HG03045 (cell line): Measurements from ENCODE around the gene MOGAT2.
"Not testable (repeated sequence)": the region's sequence is repeated elsewhere in the genome, so short reads cannot be mapped to it uniquely, and the experiment has no call there.

Experiments
- ATAC-seq: cut with Tn5 transposase; IDR thresholded peaks from one replicate; pipeline ENCODE4 v1.9.1; 2021; ENCODE audit warnings: mild to moderate bottlenecking, moderate library complexity; ENCODE audit not compliant: unreplicated experiment

The MOGAT2 gene

DNA sequence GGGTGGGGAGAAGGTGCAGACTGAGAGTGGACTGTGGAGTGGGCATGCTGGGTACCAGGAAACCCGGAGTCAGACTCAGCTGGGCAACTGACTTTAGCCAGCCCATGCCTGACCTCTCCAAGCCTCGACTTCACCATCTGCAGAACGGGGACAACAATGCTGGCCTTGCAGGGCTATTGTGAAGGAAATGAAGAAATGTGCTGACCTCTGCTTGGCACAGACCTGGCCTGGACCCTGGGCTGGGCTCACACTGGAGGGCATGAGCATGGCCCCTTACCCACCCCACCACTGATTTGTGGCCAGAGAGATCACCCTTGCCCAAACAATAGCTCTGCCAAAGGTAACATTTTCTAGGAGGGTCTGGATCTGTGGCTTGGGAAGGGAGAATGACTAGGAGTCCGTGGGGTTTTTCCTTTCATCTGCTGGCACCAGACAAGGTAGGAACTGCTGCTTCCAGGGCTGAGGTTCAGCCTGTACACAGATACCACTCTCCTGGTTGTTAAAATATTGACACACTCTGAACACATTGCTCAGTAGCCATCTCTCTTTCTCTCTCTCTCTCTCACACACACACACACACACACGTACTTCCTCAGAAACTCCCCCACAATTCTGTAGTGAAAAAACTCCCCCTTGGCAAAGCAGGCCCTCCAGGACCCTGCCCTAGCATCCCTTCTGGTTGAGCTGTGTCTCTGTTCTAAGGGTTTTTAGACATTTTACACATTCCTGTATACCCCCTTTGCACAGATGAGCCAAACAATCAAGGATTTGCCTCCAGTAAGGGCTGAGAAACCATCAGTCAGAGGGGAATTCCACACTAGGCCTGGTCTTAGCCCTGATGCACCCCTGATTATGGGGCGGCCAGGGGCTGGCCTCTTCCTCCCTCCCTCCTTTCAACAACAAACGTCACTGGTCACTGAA lies 1.0 kb downstream of the MOGAT2 start:
- ATAC-seq = no peak

GRCh38 chr11:75719340-75720239 lies 2.0 kb downstream of the MOGAT2 start:
- ATAC-seq = no peak

DNA sequence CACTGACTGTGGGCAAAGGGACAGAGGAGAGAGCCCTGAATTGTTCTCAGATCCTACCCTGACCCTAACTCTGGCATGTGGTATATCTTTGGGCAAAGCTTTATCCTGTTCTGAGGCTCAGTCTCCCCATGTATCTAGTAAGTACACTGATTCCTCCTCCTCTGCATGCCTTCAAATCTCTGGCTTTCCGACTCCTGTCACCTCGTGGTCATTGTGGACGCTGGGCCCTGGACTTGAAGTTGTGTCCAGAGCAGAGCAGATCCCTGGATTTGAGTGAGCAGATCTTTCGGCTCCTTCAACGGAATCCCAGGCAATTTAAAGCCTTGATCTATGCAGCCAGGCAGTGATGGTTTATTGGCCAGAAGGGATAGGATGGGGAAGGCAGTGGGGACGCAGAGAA lies 3.0 kb downstream of the MOGAT2 start:
- ATAC-seq = no peak

- no peak for ATAC-seq
Observed at GRCh38 chr11:75721852-75722668, 4.4 kb downstream of the MOGAT2 start.

GRCh38 chr11:75722669-75723042 lies 5.0 kb downstream of the MOGAT2 start:
- ATAC-seq = no peak

GRCh38 chr11:75725547-75726320 lies 8.1 kb downstream of the MOGAT2 start:
- ATAC-seq = no peak

DNA sequence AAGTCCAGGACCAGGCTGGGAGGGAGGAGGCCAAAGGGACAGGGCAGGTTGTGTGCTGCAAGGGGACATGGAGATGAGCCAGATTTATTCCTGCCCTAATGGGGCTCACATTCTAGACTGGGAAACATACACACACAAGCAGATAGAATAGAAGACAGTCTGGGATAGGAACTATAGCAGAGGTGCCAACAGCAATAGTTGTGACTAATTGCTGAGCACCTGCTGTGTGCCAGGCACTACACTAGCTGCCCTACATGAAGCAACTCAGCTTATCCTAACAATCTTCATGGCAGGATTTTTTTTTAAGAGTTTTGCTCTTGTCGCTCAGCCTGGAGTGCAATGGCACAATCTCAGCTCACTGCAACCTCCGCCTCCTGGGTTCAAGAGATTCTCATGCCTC lies 11.4 kb downstream of the MOGAT2 start:
- no peak for ATAC-seq

DNA sequence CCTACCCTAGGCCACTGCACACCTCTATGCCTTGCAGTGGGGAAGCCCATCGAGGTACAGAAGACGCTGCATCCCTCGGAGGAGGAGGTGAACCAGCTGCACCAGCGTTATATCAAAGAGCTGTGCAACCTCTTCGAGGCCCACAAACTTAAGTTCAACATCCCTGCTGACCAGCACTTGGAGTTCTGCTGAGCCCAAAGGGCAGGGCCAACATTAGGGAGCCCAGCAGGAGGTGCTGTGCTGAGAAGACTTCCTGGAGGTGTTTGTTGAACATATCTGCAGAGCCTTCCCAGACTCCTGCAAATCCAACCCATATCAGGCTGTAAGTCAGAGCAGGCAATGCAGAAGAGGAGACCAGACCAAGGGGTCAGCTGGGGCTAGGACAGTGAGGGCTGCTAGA lies 13.5 kb downstream of the MOGAT2 start:
- no peak for ATAC-seq

GRCh38 chr11:75733071-75733430 lies 15.4 kb downstream of the MOGAT2 start:
- no peak for ATAC-seq

DNA sequence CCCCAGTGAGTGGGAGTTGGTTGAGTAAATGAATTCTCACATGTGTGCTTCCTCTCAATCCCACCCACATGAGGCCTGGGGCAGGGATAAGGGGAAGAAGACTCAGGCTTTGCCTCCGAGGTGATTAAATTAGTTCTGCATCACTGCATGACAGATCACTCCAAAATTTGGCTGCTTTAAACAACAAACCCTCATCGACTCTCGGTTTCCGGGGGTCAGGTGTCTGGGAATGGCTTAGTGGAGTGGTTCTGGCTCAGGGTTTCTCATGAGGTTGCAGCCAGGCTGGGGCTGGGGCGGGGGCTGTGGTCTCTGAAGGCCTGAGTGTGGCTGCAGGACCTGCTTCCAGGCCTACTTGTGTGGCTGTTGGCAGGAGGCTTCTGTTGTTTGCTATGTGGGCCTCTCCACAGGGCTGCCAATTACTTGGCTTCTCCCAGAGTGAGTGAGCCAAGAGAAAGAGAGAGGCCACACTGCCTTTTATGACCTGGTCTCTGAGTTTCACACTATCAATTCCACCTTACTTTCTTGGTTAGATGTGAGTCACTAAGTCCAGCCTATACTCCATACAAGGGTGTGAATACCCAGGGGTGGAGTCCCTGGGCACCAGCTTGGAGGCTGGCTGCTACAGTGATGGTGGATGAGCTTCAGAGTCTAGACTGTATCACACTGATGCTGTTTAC lies 15.9 kb downstream of the MOGAT2 start:
- ATAC-seq = no peak

- no peak for ATAC-seq
Observed at GRCh38 chr11:75734491-75735180, 17.0 kb downstream of the MOGAT2 start.

- no peak for ATAC-seq
Observed at GRCh38 chr11:75735181-75735845, 17.7 kb downstream of the MOGAT2 start.

GRCh38 chr11:75737314-75737713 lies 19.7 kb downstream of the MOGAT2 start:
- ATAC-seq = no peak

DNA sequence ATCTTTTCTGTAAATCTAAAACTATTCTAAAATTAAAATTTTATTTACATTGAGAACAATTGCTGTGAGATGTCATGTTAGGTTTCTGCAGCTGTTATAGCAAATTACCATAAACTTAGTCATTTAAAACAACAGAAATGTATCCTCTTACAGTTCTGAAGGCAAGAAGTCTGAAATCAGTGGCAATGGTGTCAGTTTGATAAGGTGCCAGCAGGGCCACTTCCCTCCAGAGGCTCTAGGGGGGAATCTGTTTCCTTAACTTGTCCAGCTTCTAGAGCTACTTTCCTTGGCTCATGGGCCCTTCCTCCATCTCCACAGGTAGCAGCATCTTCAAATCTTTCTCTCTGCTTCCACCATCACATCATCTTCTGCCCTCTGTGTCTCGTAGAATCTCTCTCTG lies 23.0 kb downstream of the MOGAT2 start:
- ATAC-seq = no peak

DNA sequence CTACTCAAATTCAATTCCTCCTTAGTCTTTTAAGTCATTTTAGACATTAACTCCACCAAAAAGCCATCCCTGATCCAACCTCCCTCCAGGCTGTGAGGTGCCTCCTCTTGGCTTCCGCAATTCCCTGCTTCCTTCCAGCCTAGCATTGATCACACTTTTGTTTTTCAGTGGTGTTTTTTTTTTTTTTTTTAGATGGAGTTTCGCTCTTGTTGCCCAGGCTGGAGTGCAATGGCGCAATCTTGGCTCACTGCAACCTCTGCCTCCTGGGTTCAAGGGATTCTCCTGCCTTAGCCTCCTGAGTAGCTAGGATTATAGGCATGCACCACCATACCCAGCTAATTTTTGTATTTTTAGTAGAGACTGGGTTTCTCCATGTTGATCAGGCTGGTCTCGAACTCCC lies 25.5 kb downstream of the MOGAT2 start:
- ATAC-seq = not testable (repeated sequence)

GRCh38 chr11:75743711-75744563 lies 26.3 kb downstream of the MOGAT2 start:
- ATAC-seq = no peak

- ATAC-seq = no peak
Observed at GRCh38 chr11:75745807-75746206, 28.2 kb downstream of the MOGAT2 start.
